ENCODE measurements around the gene PFAS. TPM values are rescaled to one million over a fixed set of nuclear protein-coding genes. Genes with fewer than 3 reads are reported as not detected.

The PFAS gene
- polyA plus RNA-seq, 1 donor from 2014 or later: 11.7 TPM

GRCh38 chr17:8223356-8224126 lies 25.5 kb upstream of the PFAS start:
- Histone ChIP-seq H3K4me3 (ENCODE audit: low read length) (peak overlapping the region; percentile 99), H3K27me3 (ENCODE audit: insufficient read depth, low read depth, low read length) (no peaks in the 10 kb centered on the region), H3K9me2 (ENCODE audit: insufficient read depth, low read length) (no peaks in the 10 kb centered on the region), H2AFZ (ENCODE audit: low read depth, low read length) (peak overlapping the region; percentile 79), H3K36me3 (ENCODE audit: insufficient read depth, low read length) (peaks cover 11% of the 10 kb centered on the region), H3K4me2 (ENCODE audit: low read length) (peak overlapping the region; percentile 86), H3K9me3 (ENCODE audit: low read length) (no peaks in the 10 kb centered on the region), H3F3A (ENCODE audit: insufficient read depth, low read length, poor library complexity, severe bottlenecking) (peaks cover 10% of the 10 kb centered on the region), H4K20me1 (ENCODE audit: insufficient read depth) (no peaks in the 10 kb centered on the region), H3K27ac (ENCODE audit: low read length) (peak overlapping the region; percentile 97), H3K9ac (ENCODE audit: low read length) (peak overlapping the region; percentile 83), H3K79me2 (replicated peaks; ENCODE audit: insufficient read depth, low read length) (no peaks in the 10 kb centered on the region)
- TF ChIP-seq MXI1 (conservative IDR thresholded peaks at IDR 0.05; ENCODE audit: poor library complexity, severe bottlenecking) (peak; percentile 58), CTCF (IDR thresholded peaks at IDR 0.05; ENCODE audit: poor library complexity, severe bottlenecking) (peak; percentile 28), SMC3 (conservative IDR thresholded peaks at IDR 0.05; ENCODE audit: poor library complexity) (no peak), TAF1 (IDR thresholded peaks at IDR 0.05; ENCODE audit: low read depth) (no peak)

- Histone ChIP-seq H3K27me3 (ENCODE audit: insufficient read depth, low read depth, low read length) (no peaks in the 10 kb centered on the region), H2AFZ (ENCODE audit: low read depth, low read length) (no peak overlapping the region), H3K9me3 (ENCODE audit: low read length) (no peaks in the 10 kb centered on the region), H3K79me2 (replicated peaks; ENCODE audit: insufficient read depth, low read length) (no peaks in the 10 kb centered on the region), H3K27ac (ENCODE audit: low read length) (no peak overlapping the region), H3K36me3 (ENCODE audit: insufficient read depth, low read length) (peaks cover 18% of the 10 kb centered on the region), H4K20me1 (ENCODE audit: insufficient read depth) (no peaks in the 10 kb centered on the region), H3K4me2 (ENCODE audit: low read length) (no peak overlapping the region), H3K9me2 (ENCODE audit: insufficient read depth, low read length) (no peaks in the 10 kb centered on the region), H3K9ac (ENCODE audit: low read length) (no peak overlapping the region), H3F3A (ENCODE audit: insufficient read depth, low read length, poor library complexity, severe bottlenecking) (peaks cover 9% of the 10 kb centered on the region), H3K4me3 (ENCODE audit: low read length) (no peak overlapping the region)
- TF ChIP-seq POLR2AphosphoS5 (IDR thresholded peaks at IDR 0.05) (no peak), CTCF (IDR thresholded peaks at IDR 0.05; ENCODE audit: poor library complexity, severe bottlenecking) (no peak), TAF1 (IDR thresholded peaks at IDR 0.05; ENCODE audit: low read depth) (no peak), SMC3 (conservative IDR thresholded peaks at IDR 0.05; ENCODE audit: poor library complexity) (no peak), EP300 (conservative IDR thresholded peaks at IDR 0.05; ENCODE audit: poor library complexity, severe bottlenecking) (no peak)
Observed at GRCh38 chr17:8224891-8225812, 23.9 kb upstream of the PFAS start.
